Measurements from ENCODE around the gene ZBTB3. TPM values are rescaled to one million over a fixed set of nuclear protein-coding genes. Genes with fewer than 3 reads are reported as not detected.

Gene ZBTB3
- polyA plus RNA-seq, 1 experiment = 3.7 TPM

- TF ChIP-seq, protein P1, sequence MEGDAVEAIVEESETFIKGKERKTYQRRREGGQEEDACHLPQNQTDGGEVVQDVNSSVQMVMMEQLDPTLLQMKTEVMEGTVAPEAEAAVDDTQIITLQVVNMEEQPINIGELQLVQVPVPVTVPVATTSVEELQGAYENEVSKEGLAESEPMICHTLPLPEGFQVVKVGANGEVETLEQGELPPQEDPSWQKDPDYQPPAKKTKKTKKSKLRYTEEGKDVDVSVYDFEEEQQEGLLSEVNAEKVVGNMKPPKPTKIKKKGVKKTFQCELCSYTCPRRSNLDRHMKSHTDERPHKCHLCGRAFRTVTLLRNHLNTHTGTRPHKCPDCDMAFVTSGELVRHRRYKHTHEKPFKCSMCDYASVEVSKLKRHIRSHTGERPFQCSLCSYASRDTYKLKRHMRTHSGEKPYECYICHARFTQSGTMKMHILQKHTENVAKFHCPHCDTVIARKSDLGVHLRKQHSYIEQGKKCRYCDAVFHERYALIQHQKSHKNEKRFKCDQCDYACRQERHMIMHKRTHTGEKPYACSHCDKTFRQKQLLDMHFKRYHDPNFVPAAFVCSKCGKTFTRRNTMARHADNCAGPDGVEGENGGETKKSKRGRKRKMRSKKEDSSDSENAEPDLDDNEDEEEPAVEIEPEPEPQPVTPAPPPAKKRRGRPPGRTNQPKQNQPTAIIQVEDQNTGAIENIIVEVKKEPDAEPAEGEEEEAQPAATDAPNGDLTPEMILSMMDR (IDR thresholded peaks at IDR 0.05; ENCODE audit: low read depth, low read length) = no peak
- CTCF ChIA-PET = no interaction called here
- Histone ChIP-seq H3K27ac (ENCODE audit: low read depth, low read length) (no peak overlapping the region), H3K4me3 (ENCODE audit: low read depth, low read length) (no peak overlapping the region), H3K27me3 (ENCODE audit: control insufficient read depth, insufficient read depth, low read length) (no peaks in the 10 kb centered on the region), H3K9me3 (ENCODE audit: control insufficient read depth, insufficient read depth, low read length) (no peaks in the 10 kb centered on the region)
- POLR2A ChIA-PET = no interaction called here
- DNase-seq (ENCODE audit: low read depth, low spot score) = no peak
Observed at GRCh38 chr11:62778441-62778840, 24.5 kb upstream of the ZBTB3 start.

DNA sequence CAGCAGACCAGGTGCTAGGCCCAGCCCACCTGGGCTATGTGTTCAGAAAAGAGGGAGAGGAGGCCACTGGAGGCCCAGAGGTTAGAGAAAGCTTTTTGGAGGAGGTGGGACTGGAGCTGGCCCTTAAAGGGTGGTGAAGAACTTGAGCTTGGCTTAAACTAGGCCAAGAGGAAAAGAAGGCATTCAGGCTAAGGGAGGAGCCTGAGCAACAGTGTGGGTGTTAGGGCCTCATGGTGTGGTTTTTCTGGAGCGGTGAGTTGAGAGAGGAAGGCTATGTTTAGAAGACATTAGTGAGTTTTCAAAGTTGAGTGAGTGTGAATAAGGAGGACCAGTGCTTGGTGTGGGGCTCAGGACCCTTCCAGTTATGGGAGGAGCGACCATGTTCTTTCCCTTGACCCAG is 23.4 kb upstream of the ZBTB3 start:
- TF ChIP-seq, protein P1 (IDR thresholded peaks at IDR 0.05; ENCODE audit: low read depth, low read length) = no peak
- no peak for DNase-seq (ENCODE audit: low read depth, low spot score)
- Histone ChIP-seq H3K4me3 (ENCODE audit: low read depth, low read length) (no peak overlapping the region), H3K27me3 (ENCODE audit: control insufficient read depth, insufficient read depth, low read length) (no peaks in the 10 kb centered on the region), H3K9me3 (ENCODE audit: control insufficient read depth, insufficient read depth, low read length) (no peaks in the 10 kb centered on the region), H3K27ac (ENCODE audit: low read depth, low read length) (no peak overlapping the region)
- ChIA-PET POLR2A (interaction anchor here (0.5 to 0.8 kb wide), 2 partner anchors 64 to 92 kb away, joined by 3 to 5 read pairs; no protein-coding TSS in a partner anchor), CTCF (interaction anchor here (1.2 kb wide), 1 partner anchor 9 kb away, joined by 16 read pairs; no protein-coding TSS in a partner anchor)

- no peak overlapping the region for H3K4me3 ChIP-seq (ENCODE audit: low read depth, low read length)
- CTCF ChIA-PET = interaction anchor here (1.0 to 2.7 kb wide), 2 partner anchors 9 to 10 kb away, joined by 3 to 30 read pairs; no protein-coding TSS in a partner anchor
- no peaks in the 10 kb centered on the region for H3K27me3 ChIP-seq (ENCODE audit: control insufficient read depth, insufficient read depth, low read length)
- TF ChIP-seq, protein P1 (IDR thresholded peaks at IDR 0.05; ENCODE audit: low read depth, low read length) = no peak
- no peaks in the 10 kb centered on the region for H3K9me3 ChIP-seq (ENCODE audit: control insufficient read depth, insufficient read depth, low read length)
- H3K27ac ChIP-seq (ENCODE audit: low read depth, low read length) = no peak overlapping the region
- no peak for DNase-seq (ENCODE audit: low read depth, low spot score)
- POLR2A ChIA-PET = interaction anchor here (0.8 to 1.0 kb wide), 2 partner anchors 11 to 111 kb away, joined by 3 to 6 read pairs; partner anchors contain the start of genes C11orf98 and CSKMT
Observed at GRCh38 chr11:62775646-62776045, 21.7 kb upstream of the ZBTB3 start.

DNA sequence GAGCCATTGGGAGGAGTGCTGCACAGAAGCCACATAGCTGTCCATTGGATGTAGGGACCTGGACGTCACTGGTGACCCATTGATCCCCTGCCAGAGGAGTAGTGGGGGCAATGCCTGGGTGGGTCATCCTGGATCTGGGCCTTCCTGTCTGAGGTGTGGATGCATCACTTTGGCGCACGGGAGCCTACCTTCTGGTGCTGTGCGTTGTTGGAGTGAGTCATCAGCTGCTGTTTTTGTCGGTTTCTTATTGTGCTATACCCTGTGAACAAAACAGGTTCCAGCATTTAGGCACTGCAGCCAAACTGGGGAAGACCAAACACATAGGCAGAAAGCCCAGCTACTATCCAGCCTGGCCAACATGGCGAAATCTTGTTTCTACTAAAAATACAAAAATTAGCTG is 20.4 kb upstream of the ZBTB3 start:
- H3K27ac ChIP-seq (ENCODE audit: low read depth, low read length) = no peak overlapping the region
- no peak overlapping the region for H3K4me3 ChIP-seq (ENCODE audit: low read depth, low read length)
- H3K9me3 ChIP-seq (ENCODE audit: control insufficient read depth, insufficient read depth, low read length) = no peaks in the 10 kb centered on the region
- H3K27me3 ChIP-seq (ENCODE audit: control insufficient read depth, insufficient read depth, low read length) = no peaks in the 10 kb centered on the region
- POLR2A ChIA-PET = interaction anchor here (0.6 to 1.0 kb wide), 2 partner anchors 81 to 109 kb away, joined by 3 to 6 read pairs; partner anchors contain the start of genes C11orf98 and CSKMT
- CTCF ChIA-PET = interaction anchor here (1.0 to 2.7 kb wide), 2 partner anchors 10 to 12 kb away, joined by 3 to 30 read pairs; no protein-coding TSS in a partner anchor
- TF ChIP-seq, protein P1 (IDR thresholded peaks at IDR 0.05; ENCODE audit: low read depth, low read length) = no peak
- DNase-seq (ENCODE audit: low read depth, low spot score) = no peak

Measured in AG04450 (cell line).